Activated CD4-positive, alpha-beta T cell treated with anti-CD3 and anti-CD28 coated beads, Interleukin-2, Interleukin-6, amounts not matched to agents 100 ng/mL and 50 ng/mL, durations not matched to agents 16 hours and 8 hours (primary cell): ENCODE results near the gene C21orf91.

Experiments
- DNase-seq: peaks from one replicate; pipeline ENCODE4 v3.0.0-alpha.2; 2020

Gene C21orf91

GRCh38 chr21:17819114-17819876, at the start of gene C21orf91:
TSS of gene C21orf91 (minus strand) at chr21:17819356. CDS start at chr21:17818318, 1,038 bp downstream.
- DNase-seq = peak; percentile 92

GRCh38 chr21:17866590-17866989, 47.4 kb upstream of the C21orf91 start:
- DNase-seq = no peak

GRCh38 chr21:17859661-17860060, 40.5 kb upstream of the C21orf91 start:
- DNase-seq = no peak

GRCh38 chr21:17858747-17859146, 39.6 kb upstream of the C21orf91 start:
- no peak for DNase-seq

- no peak for DNase-seq
These were observed 35.6 kb upstream of the C21orf91 start for GRCh38 chr21:17854745-17855144.

GRCh38 chr21:17853393-17854275, 34.5 kb upstream of the C21orf91 start:
- DNase-seq = no peak

GRCh38 chr21:17848228-17848627, 29.1 kb upstream of the C21orf91 start:
- DNase-seq = peak; percentile 28

GRCh38 chr21:17841103-17841502, 21.9 kb upstream of the C21orf91 start:
- DNase-seq = no peak

GRCh38 chr21:17834639-17835354, 15.6 kb upstream of the C21orf91 start:
- DNase-seq = no peak

- no peak for DNase-seq
These were observed 10.3 kb upstream of the C21orf91 start for GRCh38 chr21:17829472-17829871.

- DNase-seq = no peak
These were observed 9.1 kb upstream of the C21orf91 start for GRCh38 chr21:17828223-17828622.

GRCh38 chr21:17823846-17824245, 4.7 kb upstream of the C21orf91 start:
- DNase-seq = no peak

GRCh38 chr21:17821121-17821520, 2.0 kb upstream of the C21orf91 start:
- no peak for DNase-seq

- no peak for DNase-seq
These were observed 697 bp upstream of the C21orf91 start for GRCh38 chr21:17819877-17820229.

GRCh38 chr21:17818186-17819113, 706 bp downstream of the C21orf91 start:
- DNase-seq = peak; percentile 55

GRCh38 chr21:17813353-17813752, 5.8 kb downstream of the C21orf91 start:
- DNase-seq = no peak

- DNase-seq = no peak
These were observed 13.2 kb downstream of the C21orf91 start for GRCh38 chr21:17805966-17806365.

- DNase-seq = no peak
These were observed 15.6 kb downstream of the C21orf91 start for GRCh38 chr21:17803536-17803935.

- no peak for DNase-seq
These were observed 16.6 kb downstream of the C21orf91 start for GRCh38 chr21:17802572-17802971.

- DNase-seq = no peak
These were observed 19.6 kb downstream of the C21orf91 start for GRCh38 chr21:17799414-17800164.

- no peak for DNase-seq
These were observed 20.4 kb downstream of the C21orf91 start for GRCh38 chr21:17798796-17799195.
